RWPE1 (cell line): ENCODE measurements around the gene UBE2N.
"Not testable (repeated sequence)": the region's sequence is repeated elsewhere in the genome, so short reads cannot be mapped to it uniquely, and the experiment has no call there.

Experiments
- CTCF ChIA-PET: fragments of 350-600 bp; sonication (Branson Sonifier 250); formaldehyde crosslinking; extraction: SDS; loops from one replicate; lab custom pipeline; 2021; lab: Yijun Ruan, JAX
- POLR2A ChIA-PET: fragments of 400-600 bp; formaldehyde crosslinking; extraction: SDS; loops from one replicate; lab custom pipeline; 2020; ENCODE audit warnings: antibody characterized with exemption; ENCODE audit not compliant: low non-redundant PET; lab: Yijun Ruan, JAX
- DNase-seq: peaks from one replicate; pipeline ENCODE4 v3.0.0; 2012; ENCODE audit warnings: low spot score
- H3K27ac ChIP-seq: fragments of 450-650 bp; 2 replicates; pipeline ENCODE4 v1.5.1; 2017
- TF ChIP-seq, protein P1 (sequence below): fragments of 450-650 bp; conservative IDR thresholded peaks from 2 replicates; pipeline ENCODE4 v1.5.1; 2017; ENCODE audit warnings: low read depth, mild to moderate bottlenecking

Gene UBE2N

DNA sequence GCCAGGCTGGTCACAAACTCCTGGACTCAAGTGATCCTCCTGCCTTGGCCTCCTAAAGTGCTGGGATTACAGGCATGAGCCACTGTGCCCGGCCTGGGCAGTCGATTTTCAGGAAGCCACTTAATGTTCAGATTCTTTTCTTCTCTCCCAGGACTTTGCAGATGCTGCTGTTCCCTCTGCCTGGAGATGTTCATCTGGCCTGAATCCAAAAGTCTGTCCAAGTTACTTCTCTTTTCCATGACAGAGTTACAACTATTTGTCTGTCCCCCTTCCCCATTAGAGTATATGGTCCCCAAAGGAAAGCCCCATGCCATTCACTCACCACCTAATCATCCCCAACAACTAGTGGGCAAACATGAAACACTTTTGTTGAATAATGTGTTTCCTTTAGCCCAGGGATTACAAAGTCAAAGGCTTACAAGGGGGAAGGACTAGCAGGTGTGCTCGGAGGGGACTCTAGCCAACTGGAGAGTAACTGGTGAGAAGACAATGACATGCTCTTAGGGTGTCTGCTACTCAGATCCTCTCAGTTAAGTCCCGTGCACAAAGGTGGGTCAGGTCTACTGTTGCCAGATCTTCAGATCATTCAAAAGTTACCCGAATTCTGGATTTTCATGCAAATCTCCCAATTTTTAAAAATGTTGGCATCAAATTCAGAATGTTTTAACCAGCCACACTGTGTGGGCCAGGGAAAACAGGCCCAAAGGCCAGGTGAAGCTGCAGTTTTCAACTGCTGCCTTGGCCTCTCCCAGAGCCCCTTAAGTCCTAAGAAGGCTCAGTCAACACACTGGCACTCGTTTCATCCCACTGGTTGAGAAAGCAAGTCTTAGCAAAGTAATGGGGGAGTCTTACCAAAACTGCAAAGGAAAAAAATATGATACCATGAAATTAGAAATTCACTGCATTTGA, 34.4 kb downstream of the UBE2N start:
- no peak for DNase-seq
- H3K27ac ChIP-seq = no peak overlapping the region
- ChIA-PET POLR2A (no interaction called here), CTCF (no interaction called here)
- TF ChIP-seq, protein P1, sequence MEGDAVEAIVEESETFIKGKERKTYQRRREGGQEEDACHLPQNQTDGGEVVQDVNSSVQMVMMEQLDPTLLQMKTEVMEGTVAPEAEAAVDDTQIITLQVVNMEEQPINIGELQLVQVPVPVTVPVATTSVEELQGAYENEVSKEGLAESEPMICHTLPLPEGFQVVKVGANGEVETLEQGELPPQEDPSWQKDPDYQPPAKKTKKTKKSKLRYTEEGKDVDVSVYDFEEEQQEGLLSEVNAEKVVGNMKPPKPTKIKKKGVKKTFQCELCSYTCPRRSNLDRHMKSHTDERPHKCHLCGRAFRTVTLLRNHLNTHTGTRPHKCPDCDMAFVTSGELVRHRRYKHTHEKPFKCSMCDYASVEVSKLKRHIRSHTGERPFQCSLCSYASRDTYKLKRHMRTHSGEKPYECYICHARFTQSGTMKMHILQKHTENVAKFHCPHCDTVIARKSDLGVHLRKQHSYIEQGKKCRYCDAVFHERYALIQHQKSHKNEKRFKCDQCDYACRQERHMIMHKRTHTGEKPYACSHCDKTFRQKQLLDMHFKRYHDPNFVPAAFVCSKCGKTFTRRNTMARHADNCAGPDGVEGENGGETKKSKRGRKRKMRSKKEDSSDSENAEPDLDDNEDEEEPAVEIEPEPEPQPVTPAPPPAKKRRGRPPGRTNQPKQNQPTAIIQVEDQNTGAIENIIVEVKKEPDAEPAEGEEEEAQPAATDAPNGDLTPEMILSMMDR = no peak

DNA sequence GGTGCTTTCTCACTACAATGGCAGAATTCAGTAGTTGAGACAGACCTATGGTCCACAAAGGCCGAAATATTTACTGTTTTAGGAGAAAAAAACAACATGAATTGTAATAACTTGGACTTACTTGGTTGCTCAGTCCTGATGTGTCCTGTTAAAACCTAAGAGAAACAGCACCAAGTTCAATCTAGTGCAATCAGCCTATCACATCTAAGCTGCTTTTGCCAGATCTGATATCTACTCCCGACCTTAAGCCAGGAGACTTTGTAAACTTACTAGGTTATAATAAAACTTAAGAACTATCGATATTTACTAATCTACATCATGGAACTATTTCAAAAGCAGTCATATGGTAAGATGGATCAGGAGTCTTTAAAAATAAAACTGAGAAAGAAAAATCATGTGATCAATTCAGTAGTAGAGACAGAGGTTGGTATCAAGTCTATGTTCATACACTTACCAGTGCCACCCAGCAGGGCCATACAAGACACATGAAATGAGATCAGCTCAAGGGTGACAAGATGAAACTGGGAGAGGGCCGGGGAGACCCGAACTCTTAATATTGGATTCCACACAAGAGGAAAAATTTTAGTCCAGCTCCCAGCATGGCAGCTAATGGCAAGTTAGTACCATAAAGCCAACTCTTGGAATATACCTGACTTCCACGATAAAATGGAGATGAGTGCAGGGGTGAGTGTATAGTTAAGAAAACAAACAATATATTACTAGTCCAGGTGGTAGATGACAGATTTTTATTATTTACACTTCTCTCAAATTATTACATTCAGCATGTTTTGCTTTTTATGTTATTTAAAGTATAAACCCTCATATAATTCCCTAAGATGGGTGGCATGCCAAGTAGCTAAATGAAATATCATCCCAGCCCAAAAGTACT, 36.5 kb downstream of the UBE2N start:
- no peak overlapping the region for H3K27ac ChIP-seq
- TF ChIP-seq, protein P1 = no peak
- ChIA-PET CTCF (interaction anchor here (0.7 kb wide), 1 partner anchor 603 kb away, joined by 3 read pairs; no protein-coding TSS in a partner anchor), POLR2A (no interaction called here)
- DNase-seq = no peak

DNA sequence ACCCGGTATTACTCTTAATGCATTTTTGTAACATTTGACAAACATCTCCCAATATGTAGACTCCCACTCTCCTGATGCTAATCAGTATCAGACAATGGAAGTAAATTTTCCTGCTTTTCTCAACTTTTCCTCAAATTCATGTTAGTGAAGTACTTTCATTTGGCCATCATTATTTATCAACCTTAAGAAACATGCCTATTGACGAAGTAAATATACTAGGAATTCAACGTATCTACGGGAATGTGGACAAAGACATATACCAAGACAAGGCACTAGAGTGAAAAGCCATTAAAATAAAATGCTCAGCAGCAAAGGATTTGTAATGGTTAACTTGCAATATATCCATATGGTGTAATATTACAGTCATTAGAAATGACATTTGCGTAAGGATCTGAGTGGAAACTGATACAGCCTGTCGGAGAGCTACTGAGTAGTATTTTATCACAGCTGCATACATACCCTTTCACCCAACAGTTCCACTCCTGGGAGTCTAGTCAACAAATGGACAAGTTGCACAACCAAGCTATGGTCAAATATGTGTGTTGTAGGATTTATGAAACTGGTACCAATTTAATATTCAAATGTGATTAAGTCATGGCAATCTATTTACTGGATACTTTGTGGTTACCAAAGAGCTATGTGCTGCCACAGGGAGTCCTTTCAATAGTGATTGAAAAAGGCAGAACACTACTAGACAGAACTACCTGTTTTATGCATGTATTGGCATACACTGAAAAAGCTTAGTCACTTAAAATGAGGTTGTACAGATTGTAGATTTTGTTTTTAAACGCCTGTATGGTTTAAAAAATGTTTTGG, 37.6 kb downstream of the UBE2N start:
- ChIA-PET POLR2A (no interaction called here), CTCF (interaction anchor here (0.6 to 0.9 kb wide), 2 partner anchors 416 to 493 kb away, joined by 4 read pairs; no protein-coding TSS in a partner anchor)
- H3K27ac ChIP-seq = no peak overlapping the region
- TF ChIP-seq, protein P1 = no peak
- no peak for DNase-seq

DNA sequence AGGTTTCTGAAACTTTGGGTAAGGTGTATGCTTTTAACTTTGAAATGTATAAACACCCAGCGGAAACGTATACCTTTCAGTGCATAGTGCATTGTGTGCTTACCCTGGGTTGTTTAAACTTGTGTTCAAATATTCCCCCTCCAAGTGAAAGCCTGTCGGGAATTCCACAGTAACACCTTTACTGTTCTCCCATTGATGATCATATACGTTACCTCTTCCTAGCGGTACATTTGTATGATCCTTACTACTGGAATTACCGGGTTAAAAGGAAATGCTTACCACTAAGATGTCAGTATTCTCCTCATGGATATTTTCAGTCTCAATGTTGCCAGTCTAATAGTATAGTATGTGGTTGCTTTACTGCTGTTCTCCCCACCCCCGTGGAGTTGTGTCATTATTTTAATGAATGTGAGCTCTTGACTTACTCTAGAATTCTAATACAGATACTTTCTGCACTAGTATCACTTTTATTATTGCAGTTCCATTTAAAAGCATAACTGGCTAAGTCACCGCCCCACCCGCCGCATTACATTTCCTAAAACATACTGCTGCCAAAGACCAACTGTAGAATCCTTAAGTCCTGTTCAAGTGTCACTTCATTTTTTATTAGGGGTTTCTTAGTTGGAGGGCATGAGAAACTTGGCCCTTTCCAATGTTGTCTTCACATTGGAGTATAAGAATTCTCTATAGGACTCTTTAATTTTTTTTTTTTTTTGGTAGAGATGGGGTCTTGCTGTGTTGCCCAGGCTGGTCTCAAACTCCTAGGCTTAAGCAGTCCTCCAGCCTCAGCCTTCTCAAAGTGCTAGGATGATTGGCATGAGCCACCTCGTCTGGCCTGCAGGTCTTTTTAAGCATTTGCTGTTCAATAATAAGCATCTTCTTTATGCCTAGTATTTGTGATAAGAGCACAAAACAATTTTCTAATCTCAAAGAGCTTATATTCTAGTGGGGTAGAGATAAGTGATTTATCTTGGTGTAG, 39.1 kb downstream of the UBE2N start:
- CTCF ChIA-PET = no interaction called here
- no peak for DNase-seq
- no peak overlapping the region for H3K27ac ChIP-seq
- POLR2A ChIA-PET = no interaction called here
- TF ChIP-seq, protein P1 = no peak

DNA sequence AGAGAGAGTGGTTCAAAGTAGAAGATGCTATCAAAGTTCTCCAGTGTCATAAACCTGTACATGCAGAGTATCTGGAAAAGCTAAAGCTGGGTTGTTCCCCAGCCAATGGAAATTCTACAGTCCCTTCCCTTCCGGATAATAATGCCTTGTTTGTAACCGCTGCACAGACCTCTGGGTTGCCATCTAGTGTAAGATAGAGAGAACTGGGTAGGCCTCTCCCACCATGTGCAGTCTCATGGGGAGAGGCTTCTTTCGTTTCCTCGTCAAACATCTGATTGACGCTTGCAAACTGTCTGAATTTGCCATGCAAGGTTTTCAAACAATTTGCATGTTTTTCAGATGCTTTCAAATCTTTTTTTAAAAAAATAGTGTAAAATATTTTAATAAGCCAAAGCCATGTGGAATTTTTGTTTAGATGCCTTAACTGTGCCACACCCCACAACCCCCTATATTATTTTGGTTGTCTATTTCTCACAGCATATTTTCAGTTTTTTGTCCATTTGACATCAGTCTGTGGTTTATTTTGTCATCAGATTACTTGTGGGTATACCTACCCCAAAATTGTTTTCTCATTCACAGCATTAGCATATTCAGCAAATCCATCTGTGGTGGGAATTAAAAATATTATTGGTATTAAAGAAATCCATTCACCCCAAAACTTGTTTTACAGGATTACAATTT, 42.4 kb downstream of the UBE2N start:
- CTCF ChIA-PET, POLR2A ChIA-PET, H3K27ac ChIP-seq, DNase-seq: not testable (repeated sequence)
